ENCODE measurements around the gene DOCK4.
"Not testable (repeated sequence)": the region's sequence is repeated elsewhere in the genome, so short reads cannot be mapped to it uniquely, and the experiment has no call there.

Gene DOCK4, protein sequence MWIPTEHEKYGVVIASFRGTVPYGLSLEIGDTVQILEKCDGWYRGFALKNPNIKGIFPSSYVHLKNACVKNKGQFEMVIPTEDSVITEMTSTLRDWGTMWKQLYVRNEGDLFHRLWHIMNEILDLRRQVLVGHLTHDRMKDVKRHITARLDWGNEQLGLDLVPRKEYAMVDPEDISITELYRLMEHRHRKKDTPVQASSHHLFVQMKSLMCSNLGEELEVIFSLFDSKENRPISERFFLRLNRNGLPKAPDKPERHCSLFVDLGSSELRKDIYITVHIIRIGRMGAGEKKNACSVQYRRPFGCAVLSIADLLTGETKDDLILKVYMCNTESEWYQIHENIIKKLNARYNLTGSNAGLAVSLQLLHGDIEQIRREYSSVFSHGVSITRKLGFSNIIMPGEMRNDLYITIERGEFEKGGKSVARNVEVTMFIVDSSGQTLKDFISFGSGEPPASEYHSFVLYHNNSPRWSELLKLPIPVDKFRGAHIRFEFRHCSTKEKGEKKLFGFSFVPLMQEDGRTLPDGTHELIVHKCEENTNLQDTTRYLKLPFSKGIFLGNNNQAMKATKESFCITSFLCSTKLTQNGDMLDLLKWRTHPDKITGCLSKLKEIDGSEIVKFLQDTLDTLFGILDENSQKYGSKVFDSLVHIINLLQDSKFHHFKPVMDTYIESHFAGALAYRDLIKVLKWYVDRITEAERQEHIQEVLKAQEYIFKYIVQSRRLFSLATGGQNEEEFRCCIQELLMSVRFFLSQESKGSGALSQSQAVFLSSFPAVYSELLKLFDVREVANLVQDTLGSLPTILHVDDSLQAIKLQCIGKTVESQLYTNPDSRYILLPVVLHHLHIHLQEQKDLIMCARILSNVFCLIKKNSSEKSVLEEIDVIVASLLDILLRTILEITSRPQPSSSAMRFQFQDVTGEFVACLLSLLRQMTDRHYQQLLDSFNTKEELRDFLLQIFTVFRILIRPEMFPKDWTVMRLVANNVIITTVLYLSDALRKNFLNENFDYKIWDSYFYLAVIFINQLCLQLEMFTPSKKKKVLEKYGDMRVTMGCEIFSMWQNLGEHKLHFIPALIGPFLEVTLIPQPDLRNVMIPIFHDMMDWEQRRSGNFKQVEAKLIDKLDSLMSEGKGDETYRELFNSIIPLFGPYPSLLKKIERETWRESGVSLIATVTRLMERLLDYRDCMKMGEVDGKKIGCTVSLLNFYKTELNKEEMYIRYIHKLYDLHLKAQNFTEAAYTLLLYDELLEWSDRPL (N-terminal part only)

DNA sequence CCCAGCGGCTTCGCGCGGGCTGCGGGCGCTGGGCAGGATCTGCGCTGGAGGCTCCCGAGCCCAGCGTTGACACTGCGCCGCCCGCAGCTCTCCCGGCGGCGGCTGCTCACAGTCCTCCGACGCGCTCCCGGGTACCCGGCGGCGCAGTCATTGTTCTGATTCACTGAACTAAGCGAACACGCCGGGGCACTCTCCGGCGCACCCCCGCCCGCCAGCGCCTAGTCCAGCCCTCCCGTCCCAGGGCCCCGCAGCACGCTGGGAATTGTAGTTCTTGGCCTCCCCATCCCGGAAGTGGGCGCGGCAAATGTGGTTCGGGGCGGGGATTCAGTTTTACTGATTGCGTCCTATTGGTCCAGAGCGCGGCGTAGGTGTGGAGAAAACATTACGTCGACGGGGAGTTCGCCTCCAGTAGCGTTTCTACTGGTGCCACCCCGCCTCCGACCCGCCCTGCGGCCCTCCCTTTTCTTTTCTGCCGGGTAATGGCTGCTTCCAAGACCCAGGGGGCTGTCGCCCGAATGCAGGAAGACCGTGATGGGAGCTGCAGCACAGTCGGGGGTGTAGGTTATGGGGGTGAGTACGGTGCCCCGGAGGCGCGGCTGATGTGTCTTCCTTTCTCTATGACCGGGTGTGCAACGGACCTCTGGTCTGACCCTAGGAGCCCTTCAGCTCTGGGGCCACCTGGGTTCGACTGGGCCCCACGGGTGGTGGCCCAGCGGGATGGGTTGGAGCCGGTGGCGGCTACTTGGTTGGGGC is at the start of gene DOCK4, which contains the start of gene ZNF277:
DOCK4 (minus strand) TSS at position 162 of the 753 bp plus-strand sequence. CDS start 261 bp downstream, outside the sequence.
ZNF277 (plus strand) TSS at position 458 of the 753 bp plus-strand sequence; CDS start at position 480, 22 bp downstream.
- DNase-seq, result peak; percentile 99

DNA sequence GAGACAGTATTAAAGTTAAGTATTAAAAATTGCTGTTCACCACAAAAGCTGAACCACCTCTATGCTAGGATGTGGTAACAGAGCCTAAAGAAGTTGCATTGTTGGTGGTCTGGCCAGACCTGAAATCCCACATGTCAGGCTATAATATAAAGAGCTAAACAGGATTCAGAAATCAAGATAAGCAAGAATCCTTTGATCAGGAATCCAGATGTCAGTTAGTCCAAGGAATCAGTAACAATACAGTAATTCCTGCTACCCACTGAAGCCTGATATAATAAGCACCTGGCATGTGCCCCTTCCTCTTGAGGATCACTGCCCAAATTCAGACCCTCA is 49.2 kb upstream of the DOCK4 start:
- DNase-seq, result peak; percentile 8

- no peak for DNase-seq
Observed at GRCh38 chr7:112254709-112255387, 48.6 kb upstream of the DOCK4 start.

GRCh38 chr7:112254156-112254555 is 48.0 kb upstream of the DOCK4 start:
- DNase-seq, result no peak

DNA sequence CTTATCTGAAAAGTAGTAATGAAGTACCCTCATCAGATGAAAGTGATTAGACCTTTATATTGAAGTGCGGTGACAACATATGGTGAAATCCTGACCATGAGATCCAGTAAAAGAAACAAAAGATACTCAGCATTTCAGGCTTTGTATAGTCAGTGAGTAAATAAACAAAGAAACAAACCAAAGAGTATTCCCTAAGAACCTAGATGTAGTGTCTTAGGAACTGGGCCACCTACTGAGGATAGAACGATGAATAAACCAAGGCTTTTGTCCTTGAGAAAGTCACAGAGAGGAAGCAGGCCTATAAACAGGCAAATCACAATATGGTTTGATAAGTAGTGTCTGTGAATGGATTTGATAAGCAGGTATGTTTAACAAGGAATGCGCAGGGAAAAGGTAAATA is 46.5 kb upstream of the DOCK4 start:
- no peak for DNase-seq

DNA sequence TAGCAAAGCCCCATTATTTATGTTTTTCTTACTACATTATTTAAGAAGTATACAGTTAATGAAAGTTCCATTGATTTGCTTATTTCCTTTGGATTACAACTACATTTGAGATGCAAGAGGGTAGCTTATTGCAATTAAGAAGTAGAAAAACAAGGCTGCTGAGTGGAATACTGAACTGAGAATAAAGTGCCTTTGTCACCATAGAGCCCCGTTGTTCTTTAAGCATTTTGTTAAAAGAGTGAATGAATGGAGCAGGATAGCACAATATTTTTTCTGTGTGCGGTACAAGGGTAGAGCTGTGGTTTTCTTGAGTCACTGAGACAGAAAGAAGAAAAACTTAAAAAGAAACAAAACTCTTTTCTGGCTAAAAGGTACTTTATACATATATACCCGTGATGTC is 45.9 kb upstream of the DOCK4 start:
- DNase-seq, result no peak

- not testable (repeated sequence) for DNase-seq
Observed at GRCh38 chr7:112249967-112250366, 43.8 kb upstream of the DOCK4 start.

GRCh38 chr7:112248598-112248997 is 42.4 kb upstream of the DOCK4 start:
- no peak for DNase-seq

- DNase-seq, result peak; percentile 22
Observed at GRCh38 chr7:112238852-112239610, 32.8 kb upstream of the DOCK4 start.

GRCh38 chr7:112238330-112238729 is 32.1 kb upstream of the DOCK4 start:
- DNase-seq, result no peak

GRCh38 chr7:112236597-112236996 is 30.4 kb upstream of the DOCK4 start:
- no peak for DNase-seq

- DNase-seq, result no peak
Observed at GRCh38 chr7:112234147-112234546, 27.9 kb upstream of the DOCK4 start.

- no peak for DNase-seq
Observed at GRCh38 chr7:112233048-112233697, 27.0 kb upstream of the DOCK4 start.

- DNase-seq, result no peak
Observed at GRCh38 chr7:112232212-112232978, 26.2 kb upstream of the DOCK4 start.

DNA sequence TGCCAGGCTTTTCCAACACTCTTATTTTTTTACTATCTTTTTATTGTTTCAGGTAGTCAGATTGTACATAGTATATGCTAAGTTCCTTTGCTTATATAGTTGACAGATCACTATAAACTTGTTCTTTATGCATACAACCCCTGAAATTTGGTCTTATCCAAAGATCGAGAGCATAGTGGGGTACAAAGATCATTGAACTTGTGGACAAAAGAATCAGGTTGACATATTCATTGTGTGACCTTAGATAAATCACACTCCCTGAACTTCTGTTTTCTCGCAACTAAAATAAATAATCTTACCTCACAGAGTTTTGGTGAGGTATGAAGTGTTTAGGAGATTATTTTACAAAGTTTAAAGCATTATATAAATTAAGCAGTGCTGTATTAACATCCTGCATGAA is 22.4 kb upstream of the DOCK4 start:
- no peak for DNase-seq

- DNase-seq, result peak; percentile 49
Observed at GRCh38 chr7:112226701-112227276, 20.6 kb upstream of the DOCK4 start.

DNA sequence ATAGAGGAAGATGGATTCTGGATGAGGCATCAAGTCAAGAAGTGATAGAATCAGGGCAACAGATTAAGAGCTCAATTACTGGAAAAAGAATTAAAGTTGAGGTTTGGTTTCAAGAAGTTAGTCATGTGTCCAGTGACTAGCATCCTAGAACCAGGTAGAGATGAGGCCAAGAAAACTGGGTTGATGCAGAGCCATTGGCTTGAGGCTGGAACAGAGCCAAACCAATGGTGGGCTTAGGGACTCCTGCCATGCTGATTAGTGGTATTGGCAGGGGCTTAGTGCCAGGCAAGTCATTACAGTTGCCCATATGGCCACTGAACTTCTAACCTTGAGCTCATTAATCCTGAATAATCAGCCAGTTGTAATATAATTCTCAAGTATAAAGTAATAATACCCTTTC is 18.8 kb upstream of the DOCK4 start:
- no peak for DNase-seq

- no peak for DNase-seq
Observed at GRCh38 chr7:112224186-112224585, 18.0 kb upstream of the DOCK4 start.

DNA sequence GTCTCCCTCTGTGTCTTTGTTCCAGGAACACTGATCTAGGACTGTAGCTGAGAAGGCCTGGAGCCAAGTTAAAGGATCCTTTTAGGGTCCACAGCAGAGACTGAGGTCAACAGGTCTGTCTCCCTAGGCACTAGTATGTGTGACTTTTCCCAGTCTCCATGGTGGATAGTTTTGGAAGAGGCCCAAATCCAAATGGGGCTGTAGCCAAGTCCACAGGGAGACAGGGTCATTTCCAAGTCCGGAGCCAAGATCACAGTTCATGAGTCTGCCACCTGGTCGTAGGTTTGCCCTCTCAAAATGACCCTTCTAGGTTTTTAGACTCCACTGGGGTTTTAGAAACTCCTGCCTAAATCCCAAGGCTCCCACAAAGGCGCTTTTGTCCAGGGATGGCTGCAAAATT is 17.1 kb upstream of the DOCK4 start:
- no peak for DNase-seq
